ENCODE data around the gene IL9.

The IL9 gene

DNA sequence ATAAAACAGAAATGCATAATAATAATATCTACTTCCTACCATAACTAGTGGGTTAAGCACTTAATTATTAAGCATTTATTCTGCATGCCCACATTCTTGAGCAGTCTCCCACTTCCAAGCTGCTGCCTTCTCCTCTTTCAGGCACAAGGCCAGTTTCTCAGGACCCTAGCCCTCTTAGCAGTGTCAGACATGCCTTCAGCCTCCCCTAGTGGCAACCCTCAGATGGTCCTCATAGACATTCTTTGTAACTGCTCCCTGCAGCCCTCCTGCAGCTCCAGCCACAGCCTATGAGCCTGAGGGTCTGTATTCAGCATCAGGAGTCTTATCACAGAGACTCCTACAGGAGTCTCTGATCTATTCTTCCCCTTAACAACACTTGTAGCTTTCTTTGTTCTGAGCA, 3.9 kb downstream of the IL9 start:
- TF ChIP-seq, protein P1, sequence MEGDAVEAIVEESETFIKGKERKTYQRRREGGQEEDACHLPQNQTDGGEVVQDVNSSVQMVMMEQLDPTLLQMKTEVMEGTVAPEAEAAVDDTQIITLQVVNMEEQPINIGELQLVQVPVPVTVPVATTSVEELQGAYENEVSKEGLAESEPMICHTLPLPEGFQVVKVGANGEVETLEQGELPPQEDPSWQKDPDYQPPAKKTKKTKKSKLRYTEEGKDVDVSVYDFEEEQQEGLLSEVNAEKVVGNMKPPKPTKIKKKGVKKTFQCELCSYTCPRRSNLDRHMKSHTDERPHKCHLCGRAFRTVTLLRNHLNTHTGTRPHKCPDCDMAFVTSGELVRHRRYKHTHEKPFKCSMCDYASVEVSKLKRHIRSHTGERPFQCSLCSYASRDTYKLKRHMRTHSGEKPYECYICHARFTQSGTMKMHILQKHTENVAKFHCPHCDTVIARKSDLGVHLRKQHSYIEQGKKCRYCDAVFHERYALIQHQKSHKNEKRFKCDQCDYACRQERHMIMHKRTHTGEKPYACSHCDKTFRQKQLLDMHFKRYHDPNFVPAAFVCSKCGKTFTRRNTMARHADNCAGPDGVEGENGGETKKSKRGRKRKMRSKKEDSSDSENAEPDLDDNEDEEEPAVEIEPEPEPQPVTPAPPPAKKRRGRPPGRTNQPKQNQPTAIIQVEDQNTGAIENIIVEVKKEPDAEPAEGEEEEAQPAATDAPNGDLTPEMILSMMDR (IDR thresholded peaks at IDR 0.05; ENCODE audit: low read depth, low read length), result peak; percentile 3; the same call in 1 of the 2 replicates
- no peak for DNase-seq (ENCODE audit: extremely low read depth, low read depth)

DNA sequence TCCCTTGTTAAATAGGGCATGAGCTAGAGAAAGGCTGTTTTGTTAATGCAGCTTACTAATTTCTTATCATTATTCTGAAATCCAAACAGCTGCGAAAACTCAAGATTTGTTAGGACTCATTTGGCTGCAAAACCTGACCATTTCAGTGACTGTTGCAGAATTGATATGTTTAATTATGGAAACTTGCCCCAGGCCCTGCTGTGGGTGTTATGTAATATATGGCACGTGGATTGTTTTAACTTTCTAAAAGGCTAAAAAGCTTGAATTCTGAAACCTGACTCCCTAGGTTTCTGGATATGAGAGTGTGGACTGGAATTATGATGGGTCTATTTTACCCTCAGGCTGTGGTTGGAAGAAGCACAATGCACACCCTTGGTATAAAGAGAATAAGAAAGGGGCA, 4.4 kb downstream of the IL9 start:
- TF ChIP-seq, protein P1 (IDR thresholded peaks at IDR 0.05; ENCODE audit: low read depth, low read length), result no peak
- DNase-seq (ENCODE audit: extremely low read depth, low read depth), result no peak

GRCh38 chr5:135890867-135891266, 4.8 kb downstream of the IL9 start:
- DNase-seq (ENCODE audit: extremely low read depth, low read depth), result no peak
- TF ChIP-seq, protein P1 (IDR thresholded peaks at IDR 0.05; ENCODE audit: low read depth, low read length), result no peak

DNA sequence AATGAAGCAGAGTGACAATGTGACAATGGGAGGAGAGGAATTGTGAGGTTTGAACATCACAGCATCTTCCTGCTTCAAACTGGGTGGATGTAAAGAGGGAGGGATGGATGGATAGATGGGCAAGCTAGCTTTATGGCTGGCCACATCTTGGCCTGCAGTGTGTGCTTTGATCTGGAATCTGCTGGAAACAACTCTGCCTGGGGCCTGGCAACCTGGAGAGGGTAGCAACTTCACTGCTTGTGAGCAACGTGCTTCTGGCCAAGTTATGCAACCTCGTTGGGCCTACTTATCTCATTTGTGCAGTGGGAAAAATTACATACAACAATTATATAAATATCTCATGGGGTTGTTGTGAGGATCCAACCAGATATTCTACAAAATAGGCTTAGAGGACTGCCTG, 5.3 kb downstream of the IL9 start:
- DNase-seq (ENCODE audit: extremely low read depth, low read depth), result no peak
- TF ChIP-seq, protein P1 (IDR thresholded peaks at IDR 0.05; ENCODE audit: low read depth, low read length), result no peak

- TF ChIP-seq, protein P1 (IDR thresholded peaks at IDR 0.05; ENCODE audit: low read depth, low read length), result no peak
- no peak for DNase-seq (ENCODE audit: extremely low read depth, low read depth)
These were observed 7.6 kb downstream of the IL9 start for GRCh38 chr5:135887881-135888614.

- TF ChIP-seq, protein P1 (IDR thresholded peaks at IDR 0.05; ENCODE audit: low read depth, low read length), result peak; percentile 79
- DNase-seq (ENCODE audit: extremely low read depth, low read depth), result peak; percentile 15
These were observed 8.2 kb downstream of the IL9 start for GRCh38 chr5:135887447-135887864.

DNA sequence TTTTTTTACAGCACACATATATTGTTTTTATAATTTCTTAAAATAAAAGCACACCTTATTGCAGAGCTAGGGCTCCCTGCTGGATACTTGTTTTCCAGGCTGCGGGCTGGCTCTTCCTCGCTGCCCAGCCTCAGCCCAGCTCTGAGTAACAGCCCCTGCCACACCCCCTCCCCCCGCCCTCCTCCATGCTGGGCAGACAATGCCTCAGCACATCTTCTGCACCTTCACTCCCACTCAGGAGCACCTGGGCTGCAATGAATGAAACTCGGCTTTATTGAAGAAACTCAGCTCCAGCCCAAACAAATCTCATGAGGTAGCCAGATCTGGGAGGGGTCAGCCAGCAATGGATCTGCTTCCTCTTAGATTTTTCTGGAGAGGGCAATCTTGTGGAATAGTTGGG, 9.5 kb downstream of the IL9 start:
- DNase-seq (ENCODE audit: extremely low read depth, low read depth), result no peak
- TF ChIP-seq, protein P1 (IDR thresholded peaks at IDR 0.05; ENCODE audit: low read depth, low read length), result no peak
